Body of pancreas (tissue), 4 donors: ENCODE results near the gene SCAP.
"Not testable (repeated sequence)": the region's sequence is repeated elsewhere in the genome, so short reads cannot be mapped to it uniquely, and the experiment has no call there.

Experiments
- CTCF ChIP-seq, 7 experiments: fragments of 450-650 bp in 4 of 7; fragments of 200-600 bp in 3 of 7; sonication (generic) in 3 of 7; IDR thresholded peaks; one replicate each; pipeline ENCODE4 v1.5.1; 2016 to 2019; ENCODE audit warnings: antibody characterized with exemption in 7 of 7
- POLR2A ChIP-seq, 3 donors: fragments of 450-650 bp; IDR thresholded peaks; one replicate each; pipeline ENCODE4 v1.6.1; 2016; ENCODE audit warnings: antibody characterized with exemption in 3 of 3, mild to moderate bottlenecking in 2 of 3

DNA sequence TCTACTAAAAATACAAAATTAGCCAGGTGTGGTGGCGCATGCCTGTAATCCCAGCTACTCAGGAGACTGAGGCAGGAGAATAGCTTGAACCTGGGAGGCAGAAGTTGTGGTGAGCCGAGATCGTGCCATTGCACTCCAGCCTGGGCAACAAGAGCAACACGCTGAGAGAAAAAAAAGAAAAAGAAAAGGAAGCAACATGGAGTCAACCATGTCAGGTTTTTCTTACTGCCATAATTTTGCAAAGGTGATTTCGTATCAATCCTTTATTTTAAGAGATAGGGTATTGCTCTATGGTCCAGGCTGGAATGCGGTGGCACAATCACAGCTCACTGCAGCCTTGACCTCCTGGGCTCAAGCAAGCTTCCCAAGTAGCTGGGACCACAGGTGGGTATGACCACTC, 4.5 kb upstream of the SCAP start:
- not testable (repeated sequence) for TF ChIP-seq CTCF, POLR2A (IDR thresholded peaks at IDR 0.05)
